Tibial artery (tissue), 4 donors: ENCODE data around the gene SFTPA2.
"Not testable (repeated sequence)": the region's sequence is repeated elsewhere in the genome, so short reads cannot be mapped to it uniquely, and the experiment has no call there.

ENCODE experiments used
- DNase-seq, 2 donors: peaks; one replicate each; pipeline ENCODE4 v3.0.0-alpha.2; 2019
- H3K27ac ChIP-seq, 2 donors: fragments of 200-600 bp; sonication (generic) in 1 of 2; 1 replicate in 1 of 2; 2 replicates in 1 of 2; pipeline ENCODE4 v1.5.1; 2018 to 2019; ENCODE audit warnings: mild to moderate bottlenecking in 1 of 2
- H3K27me3 ChIP-seq, 2 donors: fragments of 200-600 bp; sonication (generic) in 1 of 2; one replicate each; pipeline versions ENCODE4 v1.5.1 to v1.6.0; 2016 to 2019
- H3K36me3 ChIP-seq, 3 donors: fragments of 200-600 bp; sonication (generic) in 2 of 3; one replicate each; pipeline ENCODE4 v1.5.1; 2016 to 2019; ENCODE audit warnings: mild to moderate bottlenecking in 2 of 3
- H3K4me1 ChIP-seq, 4 donors: fragments of 200-600 bp; sonication (generic) in 2 of 4; 1 replicate in 3 of 4; 2 replicates in 1 of 4; pipeline ENCODE4 v1.5.1; 2016 to 2019
- H3K4me3 ChIP-seq, 2 donors: fragments of 200-600 bp; sonication (generic) in 1 of 2; 1 replicate in 1 of 2; 2 replicates in 1 of 2; pipeline ENCODE4 v1.5.1; 2018 to 2019; ENCODE audit warnings: mild to moderate bottlenecking in 2 of 2
- H3K9me3 ChIP-seq, 3 donors: fragments of 200-600 bp; sonication (generic) in 1 of 3; one replicate each; pipeline ENCODE4 v1.5.1; 2016 to 2019
- intact Hi-C: fragments of 100-400 bp; cut with DNase I; formaldehyde crosslinking; loops from one replicate; pipeline ENCODE4 v1.15.0; 2023; ENCODE audit warnings: low total_unique reads
- TF ChIP-seq, protein P1 (sequence below), 2 experiments: fragments of 200-600 bp in 1 of 2; fragments of 450-650 bp in 1 of 2; IDR thresholded peaks; one replicate each; pipeline ENCODE4 v1.5.1; 2017 to 2019; ENCODE audit warnings: antibody characterized with exemption in 2 of 2, mild to moderate bottlenecking in 1 of 2, moderate library complexity in 1 of 2

SFTPA2 gene

DNA sequence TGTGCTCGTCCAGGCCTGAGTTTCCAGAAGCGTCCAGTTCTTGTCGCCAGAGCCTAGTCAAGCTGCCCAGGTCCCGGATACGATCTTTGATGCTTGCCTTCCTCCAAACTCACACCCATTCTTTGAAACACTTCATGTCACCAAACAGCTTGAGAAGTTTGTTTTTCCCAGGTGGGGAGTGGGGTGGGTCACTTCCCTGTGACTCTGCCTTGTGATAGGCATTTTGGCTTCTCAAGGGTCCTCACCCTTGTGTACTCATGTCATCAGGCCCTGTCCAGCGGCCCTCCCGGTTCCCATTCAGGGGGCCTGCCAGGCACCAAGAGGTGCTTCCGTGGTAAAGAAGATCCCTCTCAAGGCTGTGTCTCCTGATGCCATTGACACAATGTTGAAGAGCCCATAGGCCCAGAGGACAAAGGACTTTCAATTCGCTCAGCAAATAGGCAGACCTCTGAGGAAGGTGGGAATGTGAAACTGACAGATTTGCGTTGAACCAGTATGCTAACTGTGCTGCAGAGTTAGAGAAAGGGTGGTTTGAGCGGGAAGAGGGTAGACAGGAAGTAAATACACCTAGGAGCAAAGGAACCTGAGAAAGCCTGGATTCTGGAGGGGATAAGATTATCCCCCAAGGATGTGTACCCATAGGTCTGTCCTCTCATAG is 25.8 kb upstream of the SFTPA2 start:
- Histone ChIP-seq H3K27ac (no peak overlapping the region), H3K4me1 (no peaks in the 10 kb centered on the region), H3K9me3 (peaks cover 0 to 2% (median 0%) of the 10 kb centered on the region in 3 donors), H3K27me3 (no peaks in the 10 kb centered on the region), H3K36me3 (no peaks in the 10 kb centered on the region), H3K4me3 (no peak overlapping the region)
- intact Hi-C loops, result no loop called here
- TF ChIP-seq, protein P1, sequence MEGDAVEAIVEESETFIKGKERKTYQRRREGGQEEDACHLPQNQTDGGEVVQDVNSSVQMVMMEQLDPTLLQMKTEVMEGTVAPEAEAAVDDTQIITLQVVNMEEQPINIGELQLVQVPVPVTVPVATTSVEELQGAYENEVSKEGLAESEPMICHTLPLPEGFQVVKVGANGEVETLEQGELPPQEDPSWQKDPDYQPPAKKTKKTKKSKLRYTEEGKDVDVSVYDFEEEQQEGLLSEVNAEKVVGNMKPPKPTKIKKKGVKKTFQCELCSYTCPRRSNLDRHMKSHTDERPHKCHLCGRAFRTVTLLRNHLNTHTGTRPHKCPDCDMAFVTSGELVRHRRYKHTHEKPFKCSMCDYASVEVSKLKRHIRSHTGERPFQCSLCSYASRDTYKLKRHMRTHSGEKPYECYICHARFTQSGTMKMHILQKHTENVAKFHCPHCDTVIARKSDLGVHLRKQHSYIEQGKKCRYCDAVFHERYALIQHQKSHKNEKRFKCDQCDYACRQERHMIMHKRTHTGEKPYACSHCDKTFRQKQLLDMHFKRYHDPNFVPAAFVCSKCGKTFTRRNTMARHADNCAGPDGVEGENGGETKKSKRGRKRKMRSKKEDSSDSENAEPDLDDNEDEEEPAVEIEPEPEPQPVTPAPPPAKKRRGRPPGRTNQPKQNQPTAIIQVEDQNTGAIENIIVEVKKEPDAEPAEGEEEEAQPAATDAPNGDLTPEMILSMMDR (IDR thresholded peaks at IDR 0.05), result no peak
- no peak for DNase-seq

DNA sequence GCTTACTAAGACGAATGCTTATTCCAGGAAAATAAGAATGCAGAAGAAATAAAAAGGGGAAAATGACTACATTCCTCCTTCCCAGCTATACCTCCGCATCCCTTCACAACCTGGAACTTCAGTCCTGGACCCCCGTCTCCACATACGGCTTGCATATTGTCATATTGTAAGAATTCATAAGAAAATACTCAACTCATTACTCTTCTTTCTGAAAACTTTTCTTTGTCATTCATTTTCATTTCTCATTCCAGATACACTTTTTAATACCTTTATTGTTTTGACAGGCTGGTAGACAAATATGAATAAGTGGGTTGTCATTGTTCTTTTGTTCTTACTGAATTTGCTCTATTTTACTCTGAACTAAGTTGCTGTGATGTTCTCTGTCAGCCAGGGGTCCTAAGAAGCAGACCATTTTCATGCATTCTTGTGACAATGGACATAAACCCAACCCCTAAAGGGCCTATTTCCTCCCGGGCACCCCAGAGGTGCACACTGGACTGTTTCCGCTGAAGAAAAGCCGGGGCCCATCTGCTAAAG is 23.3 kb upstream of the SFTPA2 start:
- no peak for DNase-seq
- intact Hi-C loops, result no loop called here
- no peaks in the 10 kb centered on the region for H3K4me1 ChIP-seq

DNA sequence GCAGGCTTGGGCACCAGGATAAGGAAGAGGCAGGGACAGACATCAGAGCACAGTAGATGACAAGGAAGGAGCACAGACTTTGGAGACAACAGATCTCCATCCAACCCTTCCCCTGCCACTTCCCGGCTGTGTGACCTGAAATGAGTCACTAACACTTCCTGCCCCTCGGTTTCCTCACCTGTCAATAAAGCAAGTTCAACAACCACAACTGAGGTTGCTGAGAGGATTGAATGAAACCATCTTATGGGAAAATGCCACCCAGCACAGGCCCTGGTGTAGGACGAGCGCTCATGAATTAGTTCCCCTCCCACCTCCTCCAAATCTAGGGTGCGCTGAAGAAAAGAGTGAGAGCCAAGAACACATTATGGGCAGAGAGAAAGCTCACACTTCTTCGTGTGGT is 22.7 kb upstream of the SFTPA2 start:
- intact Hi-C loops, H3K36me3 ChIP-seq, H3K4me3 ChIP-seq, H3K27ac ChIP-seq, H3K9me3 ChIP-seq, DNase-seq, H3K27me3 ChIP-seq, H3K4me1 ChIP-seq: not testable (repeated sequence)

More for the DNA sequence above, 23.3 kb upstream of the SFTPA2 start:
- TF ChIP-seq, protein P1 (IDR thresholded peaks at IDR 0.05), result no peak
- Histone ChIP-seq H3K9me3 (no peaks in the 10 kb centered on the region), H3K36me3 (no peaks in the 10 kb centered on the region), H3K27ac (no peak overlapping the region), H3K27me3 (no peaks in the 10 kb centered on the region), H3K4me3 (no peak overlapping the region)

DNA sequence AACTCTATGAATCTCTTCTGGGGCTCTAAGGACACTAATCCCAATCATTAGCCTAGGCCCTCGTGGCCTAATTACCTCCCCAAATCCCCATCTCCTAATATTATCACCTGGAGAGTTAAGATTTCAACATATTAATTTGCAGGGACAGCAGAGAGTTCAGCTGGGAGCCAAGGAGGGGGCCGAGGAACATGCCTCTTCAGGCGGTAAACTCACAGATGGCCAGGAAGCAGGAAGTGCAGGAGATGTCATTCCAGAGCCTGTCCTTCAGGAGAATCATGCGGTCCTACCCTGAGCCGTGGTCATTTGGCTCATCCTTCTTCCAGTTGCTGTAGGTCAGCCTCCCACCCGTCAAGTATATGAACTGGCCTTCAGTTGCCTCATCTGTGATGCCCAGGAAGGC is 21.9 kb upstream of the SFTPA2 start:
- Histone ChIP-seq H3K36me3 (no peaks in the 10 kb centered on the region), H3K27me3 (no peaks in the 10 kb centered on the region), H3K4me3 (no peak overlapping the region), H3K4me1 (no peaks in the 10 kb centered on the region), H3K9me3 (no peaks in the 10 kb centered on the region), H3K27ac (no peak overlapping the region)
- TF ChIP-seq, protein P1 (IDR thresholded peaks at IDR 0.05), result no peak
- no peak for DNase-seq
- intact Hi-C loops, result no loop called here

DNA sequence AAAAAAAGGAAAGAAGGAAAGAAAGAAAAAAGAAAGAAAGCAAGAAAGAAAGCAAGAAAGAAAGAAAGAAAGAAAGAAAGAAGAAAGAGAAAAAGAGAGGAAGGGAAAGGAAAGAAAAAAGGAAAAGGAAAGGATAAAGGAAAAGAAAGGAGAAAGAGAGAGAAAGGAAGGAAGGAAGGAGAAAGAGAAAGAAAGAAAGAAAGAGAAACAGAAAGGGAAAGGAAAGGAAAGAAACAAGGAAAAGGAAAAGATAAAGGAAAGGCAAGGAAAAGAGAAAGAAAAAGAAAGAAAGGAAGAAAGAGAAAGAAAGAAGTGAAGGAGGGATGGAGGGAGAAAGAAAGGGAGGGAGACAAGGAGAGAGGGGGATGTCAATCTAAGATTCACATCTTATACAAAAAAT is 20.8 kb upstream of the SFTPA2 start:
- H3K9me3 ChIP-seq, result no peaks in the 10 kb centered on the region
- H3K27me3 ChIP-seq, result no peaks in the 10 kb centered on the region
- DNase-seq, result no peak
- TF ChIP-seq, protein P1 (IDR thresholded peaks at IDR 0.05), result no peak
- no peaks in the 10 kb centered on the region for H3K4me1 ChIP-seq
- no peak overlapping the region for H3K4me3 ChIP-seq
- no peak overlapping the region for H3K27ac ChIP-seq
- H3K36me3 ChIP-seq, result no peaks in the 10 kb centered on the region
- intact Hi-C loops, result no loop called here

DNA sequence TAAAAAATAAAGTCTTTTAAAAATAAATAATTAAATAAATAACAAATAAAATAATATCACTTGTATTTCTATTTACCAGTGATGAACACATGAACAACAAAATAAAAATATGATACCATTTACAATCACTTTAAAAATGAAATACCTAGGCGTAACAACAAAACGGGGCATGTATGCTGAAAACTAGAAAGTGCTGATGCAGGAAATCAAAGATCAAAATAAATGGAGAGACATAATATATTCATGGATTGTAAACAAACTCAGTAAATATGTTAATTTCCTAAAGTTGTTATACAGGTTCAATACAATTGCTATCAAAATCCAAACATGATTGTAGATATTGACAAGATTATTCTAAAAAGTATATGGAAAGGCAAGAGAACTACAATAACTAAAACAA is 19.2 kb upstream of the SFTPA2 start:
- no peak for DNase-seq
- no peak overlapping the region for H3K4me3 ChIP-seq
- intact Hi-C loops, result no loop called here
- H3K4me1 ChIP-seq, result no peaks in the 10 kb centered on the region
- H3K9me3 ChIP-seq, result no peaks in the 10 kb centered on the region
- no peak overlapping the region for H3K27ac ChIP-seq
- H3K27me3 ChIP-seq, result no peaks in the 10 kb centered on the region
- TF ChIP-seq, protein P1 (IDR thresholded peaks at IDR 0.05), result no peak
- H3K36me3 ChIP-seq, result no peaks in the 10 kb centered on the region

DNA sequence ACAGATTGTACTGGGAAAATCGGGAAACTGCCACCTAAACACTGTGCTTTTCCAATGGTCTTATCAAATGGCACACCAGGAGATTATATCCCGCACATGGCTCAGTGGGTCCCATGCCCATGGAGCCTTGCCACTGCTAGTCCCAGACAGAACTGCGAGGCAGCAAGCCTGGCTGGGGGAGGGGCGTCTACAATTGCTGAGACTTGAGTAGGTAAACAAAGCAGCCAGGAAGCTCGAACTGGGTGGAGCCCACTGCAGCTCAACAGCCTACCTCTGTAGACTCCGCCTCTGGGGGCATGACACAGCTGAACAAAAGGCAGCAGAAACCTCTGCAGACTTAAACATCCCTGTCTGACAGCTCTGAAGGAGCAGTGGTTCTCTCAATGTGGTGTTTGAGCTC is 10.4 kb upstream of the SFTPA2 start:
- H3K9me3 ChIP-seq, H3K36me3 ChIP-seq, H3K4me3 ChIP-seq, intact Hi-C loops, H3K4me1 ChIP-seq, H3K27ac ChIP-seq, H3K27me3 ChIP-seq, DNase-seq: not testable (repeated sequence)
